PFSK-1 (cell line): ENCODE measurements around the gene RTN1.

Source experiments
- POLR2AphosphoS5 ChIP-seq: IDR thresholded peaks from 2 replicates; pipeline ENCODE4 v1.6.1; 2012; ENCODE audit warnings: low read depth, mild to moderate bottlenecking, control low read depth, low read length, moderate library complexity
- SIN3A ChIP-seq: IDR thresholded peaks from 2 replicates; pipeline ENCODE4 v1.6.1; 2012; ENCODE audit warnings: mild to moderate bottlenecking, low read length, moderate library complexity, borderline replicate concordance; ENCODE audit not compliant: insufficient read depth
- TAF1 ChIP-seq: IDR thresholded peaks from 2 replicates; pipeline ENCODE4 v1.6.1; 2012; ENCODE audit warnings: low read length, control low read depth, borderline replicate concordance; ENCODE audit not compliant: insufficient read depth
- TF ChIP-seq, protein P1 (sequence below), 2 experiments: IDR thresholded peaks; 2 replicates each; pipeline versions ENCODE4 v1.6.1 to v1.8.0; 2011 to 2012; ENCODE audit warnings: low read depth in 2 of 2, low read length in 2 of 2, control low read depth in 1 of 2, inconsistent platforms in 1 of 2, mild to moderate bottlenecking in 1 of 2, moderate library complexity in 1 of 2; ENCODE audit not compliant: insufficient read depth in 1 of 2

DNA sequence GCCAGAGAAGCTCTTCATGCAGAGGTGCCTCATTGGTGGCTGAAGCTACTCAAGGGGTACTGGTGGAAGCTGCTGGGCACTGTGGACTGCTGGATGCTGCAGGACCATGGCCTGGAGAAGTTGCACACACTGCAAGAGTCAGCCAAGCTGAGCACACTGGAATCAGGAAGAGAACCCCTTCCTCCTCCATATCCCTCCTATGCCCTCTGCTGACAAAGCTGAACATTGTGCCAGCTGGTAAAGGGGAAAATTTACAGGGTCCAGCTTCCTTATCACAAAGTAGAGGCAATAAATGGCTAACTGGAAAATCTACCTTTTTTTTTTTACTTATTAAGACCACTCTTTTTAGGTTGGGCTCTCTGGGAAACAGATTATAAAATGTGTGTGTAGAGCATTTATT lies 300.5 kb downstream of the RTN1 start:
- TF ChIP-seq TAF1 = no peak
- TF ChIP-seq, protein P1, sequence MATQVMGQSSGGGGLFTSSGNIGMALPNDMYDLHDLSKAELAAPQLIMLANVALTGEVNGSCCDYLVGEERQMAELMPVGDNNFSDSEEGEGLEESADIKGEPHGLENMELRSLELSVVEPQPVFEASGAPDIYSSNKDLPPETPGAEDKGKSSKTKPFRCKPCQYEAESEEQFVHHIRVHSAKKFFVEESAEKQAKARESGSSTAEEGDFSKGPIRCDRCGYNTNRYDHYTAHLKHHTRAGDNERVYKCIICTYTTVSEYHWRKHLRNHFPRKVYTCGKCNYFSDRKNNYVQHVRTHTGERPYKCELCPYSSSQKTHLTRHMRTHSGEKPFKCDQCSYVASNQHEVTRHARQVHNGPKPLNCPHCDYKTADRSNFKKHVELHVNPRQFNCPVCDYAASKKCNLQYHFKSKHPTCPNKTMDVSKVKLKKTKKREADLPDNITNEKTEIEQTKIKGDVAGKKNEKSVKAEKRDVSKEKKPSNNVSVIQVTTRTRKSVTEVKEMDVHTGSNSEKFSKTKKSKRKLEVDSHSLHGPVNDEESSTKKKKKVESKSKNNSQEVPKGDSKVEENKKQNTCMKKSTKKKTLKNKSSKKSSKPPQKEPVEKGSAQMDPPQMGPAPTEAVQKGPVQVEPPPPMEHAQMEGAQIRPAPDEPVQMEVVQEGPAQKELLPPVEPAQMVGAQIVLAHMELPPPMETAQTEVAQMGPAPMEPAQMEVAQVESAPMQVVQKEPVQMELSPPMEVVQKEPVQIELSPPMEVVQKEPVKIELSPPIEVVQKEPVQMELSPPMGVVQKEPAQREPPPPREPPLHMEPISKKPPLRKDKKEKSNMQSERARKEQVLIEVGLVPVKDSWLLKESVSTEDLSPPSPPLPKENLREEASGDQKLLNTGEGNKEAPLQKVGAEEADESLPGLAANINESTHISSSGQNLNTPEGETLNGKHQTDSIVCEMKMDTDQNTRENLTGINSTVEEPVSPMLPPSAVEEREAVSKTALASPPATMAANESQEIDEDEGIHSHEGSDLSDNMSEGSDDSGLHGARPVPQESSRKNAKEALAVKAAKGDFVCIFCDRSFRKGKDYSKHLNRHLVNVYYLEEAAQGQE (IDR thresholded peaks at IDR 0.05; ENCODE audit: insufficient read depth in 1 of 2, low read depth in 2 of 2, low read length in 2 of 2) = no peak
- TF ChIP-seq POLR2AphosphoS5 = no peak
- no peak for TF ChIP-seq SIN3A
